Measurements from ENCODE around the gene BMI1.
A peak's percentile ranks its signal among the peaks of the same experiment; 100 is the strongest.

BMI1 gene

DNA sequence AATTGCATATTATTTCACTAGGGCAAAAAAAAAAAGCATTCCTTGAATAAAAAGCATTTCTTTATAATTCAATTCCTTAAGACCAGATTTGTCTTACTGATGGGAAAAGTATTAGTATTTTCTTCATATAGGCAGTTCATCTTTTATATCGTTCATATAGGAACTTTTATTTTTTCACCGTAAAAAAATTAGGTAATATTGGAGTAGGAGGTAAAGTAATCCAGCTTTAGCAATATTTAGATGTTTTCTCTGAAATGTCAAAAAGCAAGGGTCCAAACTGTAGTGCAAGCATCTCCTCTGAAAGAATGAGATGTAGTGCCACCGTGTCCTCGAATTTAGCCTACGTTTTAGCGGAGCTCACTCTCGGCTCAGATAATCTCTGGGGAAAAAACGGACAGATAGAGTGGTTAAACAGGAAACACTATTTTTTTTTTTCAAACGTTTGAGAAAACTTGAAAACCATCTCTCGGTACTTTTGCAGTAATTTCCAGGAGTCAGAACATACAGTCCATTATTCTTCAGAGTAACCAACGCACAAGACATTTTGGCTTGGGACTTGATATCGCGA is 18.9 kb downstream of the BMI1 start:
- no peaks in the 10 kb centered on the region for H3K9me2 ChIP-seq (replicated peaks; ENCODE audit: control insufficient read depth, low read length)
- peak overlapping the region; percentile 83 for H3K4me2 ChIP-seq (ENCODE audit: low read length)
- TF ChIP-seq, protein P1, sequence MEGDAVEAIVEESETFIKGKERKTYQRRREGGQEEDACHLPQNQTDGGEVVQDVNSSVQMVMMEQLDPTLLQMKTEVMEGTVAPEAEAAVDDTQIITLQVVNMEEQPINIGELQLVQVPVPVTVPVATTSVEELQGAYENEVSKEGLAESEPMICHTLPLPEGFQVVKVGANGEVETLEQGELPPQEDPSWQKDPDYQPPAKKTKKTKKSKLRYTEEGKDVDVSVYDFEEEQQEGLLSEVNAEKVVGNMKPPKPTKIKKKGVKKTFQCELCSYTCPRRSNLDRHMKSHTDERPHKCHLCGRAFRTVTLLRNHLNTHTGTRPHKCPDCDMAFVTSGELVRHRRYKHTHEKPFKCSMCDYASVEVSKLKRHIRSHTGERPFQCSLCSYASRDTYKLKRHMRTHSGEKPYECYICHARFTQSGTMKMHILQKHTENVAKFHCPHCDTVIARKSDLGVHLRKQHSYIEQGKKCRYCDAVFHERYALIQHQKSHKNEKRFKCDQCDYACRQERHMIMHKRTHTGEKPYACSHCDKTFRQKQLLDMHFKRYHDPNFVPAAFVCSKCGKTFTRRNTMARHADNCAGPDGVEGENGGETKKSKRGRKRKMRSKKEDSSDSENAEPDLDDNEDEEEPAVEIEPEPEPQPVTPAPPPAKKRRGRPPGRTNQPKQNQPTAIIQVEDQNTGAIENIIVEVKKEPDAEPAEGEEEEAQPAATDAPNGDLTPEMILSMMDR (IDR thresholded peaks at IDR 0.05; ENCODE audit: low read depth, low read length, poor library complexity, severe bottlenecking): no peak
- no peak for TF ChIP-seq EZH2phosphoT487 (IDR thresholded peaks at IDR 0.05; ENCODE audit: borderline replicate concordance, low read length)
- H3K27me3 ChIP-seq (ENCODE audit: control insufficient read depth, low read length): peaks cover 73% of the 10 kb centered on the region
- no peak overlapping the region for H3K27ac ChIP-seq (ENCODE audit: low read depth, low read length)
- no peaks in the 10 kb centered on the region for H3K9me3 ChIP-seq (ENCODE audit: control insufficient read depth, insufficient read depth, low read length)
- no peaks in the 10 kb centered on the region for H3K36me3 ChIP-seq (ENCODE audit: control insufficient read depth, low read length)
- H3K4me3 ChIP-seq (ENCODE audit: low read length): peak overlapping the region; percentile 71
- peaks cover 23% of the 10 kb centered on the region for H3F3A ChIP-seq (ENCODE audit: control insufficient read depth, insufficient read depth)
- H3K4me1 ChIP-seq (ENCODE audit: control insufficient read depth, low read length): peaks cover 71% of the 10 kb centered on the region
- H3K79me2 ChIP-seq (ENCODE audit: control insufficient read depth, low read length): no peaks in the 10 kb centered on the region
- no peaks in the 10 kb centered on the region for H4K20me1 ChIP-seq (ENCODE audit: control insufficient read depth, insufficient read depth, low read depth, low read length)

DNA sequence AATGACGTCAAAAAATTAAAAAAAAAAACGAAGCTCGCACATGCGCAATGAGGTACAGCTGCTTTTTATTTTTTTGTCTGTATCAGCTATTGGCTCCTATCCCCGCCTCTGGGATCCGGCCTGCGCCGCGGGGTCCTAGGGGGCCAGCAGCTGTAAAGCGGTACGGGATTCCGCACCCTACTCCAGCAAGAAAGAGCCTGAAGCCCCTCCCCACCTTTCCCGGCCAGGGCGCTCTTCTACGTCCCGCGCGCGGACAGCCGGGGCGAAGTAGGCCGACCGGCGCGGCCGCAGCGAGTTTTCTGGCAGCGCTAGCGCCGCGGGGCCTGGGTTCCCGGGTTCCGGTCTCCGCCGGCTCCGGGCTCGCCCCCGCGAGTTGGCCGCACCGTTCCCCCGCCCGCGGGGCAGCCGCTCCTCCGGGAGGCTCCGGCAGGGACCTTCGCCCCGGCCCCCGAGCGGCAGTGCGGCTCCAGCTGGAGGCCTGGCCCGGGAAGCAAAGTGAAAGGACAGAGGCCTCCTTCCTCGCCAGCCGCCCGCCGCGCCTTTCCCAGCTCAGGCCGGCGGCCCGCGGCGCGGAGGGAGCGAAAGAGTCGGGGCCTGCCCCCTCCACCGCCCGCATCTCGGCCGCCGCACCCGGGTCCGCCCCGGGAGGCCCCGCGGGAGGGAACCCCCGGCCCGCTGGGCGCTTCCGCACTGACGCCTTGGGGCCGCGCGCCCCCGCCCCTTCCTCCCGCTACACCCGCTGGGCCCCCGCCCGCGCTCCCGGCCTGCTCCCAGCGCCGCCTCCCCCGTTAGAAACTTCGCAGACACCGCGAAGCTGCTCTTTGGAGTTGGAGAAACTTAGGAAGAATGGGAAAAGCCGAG is 19.7 kb downstream of the BMI1 start:
- peak overlapping the region; percentile 83 for H3K4me2 ChIP-seq (ENCODE audit: low read length)
- H3F3A ChIP-seq (ENCODE audit: control insufficient read depth, insufficient read depth): peaks cover 23% of the 10 kb centered on the region
- peaks cover 72% of the 10 kb centered on the region for H3K27me3 ChIP-seq (ENCODE audit: control insufficient read depth, low read length)
- TF ChIP-seq, protein P1 (IDR thresholded peaks at IDR 0.05; ENCODE audit: low read depth, low read length, poor library complexity, severe bottlenecking): no peak
- no peak for TF ChIP-seq EZH2phosphoT487 (IDR thresholded peaks at IDR 0.05; ENCODE audit: borderline replicate concordance, low read length)
- H3K9me2 ChIP-seq (replicated peaks; ENCODE audit: control insufficient read depth, low read length): no peaks in the 10 kb centered on the region
- H3K36me3 ChIP-seq (ENCODE audit: control insufficient read depth, low read length): no peaks in the 10 kb centered on the region
- peaks cover 72% of the 10 kb centered on the region for H3K4me1 ChIP-seq (ENCODE audit: control insufficient read depth, low read length)
- peak overlapping the region; percentile 35 for H3K27ac ChIP-seq (ENCODE audit: low read depth, low read length)
- no peaks in the 10 kb centered on the region for H3K79me2 ChIP-seq (ENCODE audit: control insufficient read depth, low read length)
- H4K20me1 ChIP-seq (ENCODE audit: control insufficient read depth, insufficient read depth, low read depth, low read length): no peaks in the 10 kb centered on the region
- H3K9me3 ChIP-seq (ENCODE audit: control insufficient read depth, insufficient read depth, low read length): no peaks in the 10 kb centered on the region
- peak overlapping the region; percentile 71 for H3K4me3 ChIP-seq (ENCODE audit: low read length)

DNA sequence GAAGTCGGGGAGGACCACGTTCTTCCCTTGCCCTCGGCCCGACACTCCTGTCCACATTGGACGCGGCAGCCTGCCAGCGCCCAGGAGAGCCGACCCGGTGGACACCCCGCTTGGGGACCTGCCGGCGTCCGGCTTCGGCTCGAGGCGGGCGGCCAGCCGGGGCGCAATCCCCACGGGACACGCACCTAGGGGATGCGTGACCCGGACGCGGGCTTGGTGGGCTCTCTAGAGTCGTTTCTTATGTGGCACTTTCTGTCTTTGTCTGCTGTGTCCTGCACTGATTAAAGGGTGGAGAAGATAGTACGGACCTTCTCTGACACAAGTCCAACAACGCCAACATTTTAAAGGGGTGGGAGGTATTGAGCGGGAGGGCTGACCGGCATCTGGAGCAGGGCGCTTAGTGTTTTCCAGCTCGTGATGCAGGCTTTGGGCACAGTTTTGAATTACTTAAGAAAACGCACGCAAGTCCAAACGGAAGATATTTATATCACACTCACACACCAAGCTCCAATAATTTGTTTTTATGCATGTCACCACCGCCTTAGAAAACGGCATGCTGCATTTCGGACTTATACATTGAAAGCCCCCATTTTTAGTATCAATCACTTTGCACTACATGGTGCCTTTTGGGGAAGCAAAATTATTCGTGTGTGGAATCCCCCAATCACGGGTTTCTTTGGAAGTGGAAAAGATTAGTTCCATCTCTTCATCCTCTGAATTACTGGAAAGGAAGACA is 20.5 kb downstream of the BMI1 start:
- H3K27me3 ChIP-seq (ENCODE audit: control insufficient read depth, low read length): peaks cover 68% of the 10 kb centered on the region

More for the DNA sequence above, 20.5 kb downstream of the BMI1 start:
- no peaks in the 10 kb centered on the region for H3K9me3 ChIP-seq (ENCODE audit: control insufficient read depth, insufficient read depth, low read length)
- peak overlapping the region; percentile 71 for H3K4me3 ChIP-seq (ENCODE audit: low read length)
- TF ChIP-seq, protein P1 (IDR thresholded peaks at IDR 0.05; ENCODE audit: low read depth, low read length, poor library complexity, severe bottlenecking): no peak
- peak; percentile 89; the same call in 1 of the 2 replicates for TF ChIP-seq EZH2phosphoT487 (IDR thresholded peaks at IDR 0.05; ENCODE audit: borderline replicate concordance, low read length)
- no peaks in the 10 kb centered on the region for H3K36me3 ChIP-seq (ENCODE audit: control insufficient read depth, low read length)
- no peaks in the 10 kb centered on the region for H4K20me1 ChIP-seq (ENCODE audit: control insufficient read depth, insufficient read depth, low read depth, low read length)
- no peaks in the 10 kb centered on the region for H3K9me2 ChIP-seq (replicated peaks; ENCODE audit: control insufficient read depth, low read length)
- peaks cover 23% of the 10 kb centered on the region for H3F3A ChIP-seq (ENCODE audit: control insufficient read depth, insufficient read depth)
- H3K4me2 ChIP-seq (ENCODE audit: low read length): peak overlapping the region; percentile 83
- peaks cover 66% of the 10 kb centered on the region for H3K4me1 ChIP-seq (ENCODE audit: control insufficient read depth, low read length)
- H3K27ac ChIP-seq (ENCODE audit: low read depth, low read length): no peak overlapping the region
- H3K79me2 ChIP-seq (ENCODE audit: control insufficient read depth, low read length): no peaks in the 10 kb centered on the region
